ENCODE measurements around the gene TMEM269. TPM values are rescaled to one million over a fixed set of nuclear protein-coding genes. Genes with fewer than 3 reads are reported as not detected.

The TMEM269 gene
- total RNA-seq, 1 experiment from 2014 or later = not detected

GRCh38 chr1:42820813-42821212, 36.0 kb downstream of the TMEM269 start:
- intact Hi-C loops (cut with micrococcal nuclease) = no loop called here
- no TSS peak for BruUV-seq (replicated peaks)
- no peak for DNase-seq (ENCODE audit: unreplicated experiment)
- CTCF ChIA-PET = interaction anchor here (1.7 kb wide), 1 partner anchor 26 kb away, joined by 6 read pairs; the partner anchor contains the start of gene ZNF691
- Mint-ChIP-seq H3K27ac (ENCODE audit: low read depth, unreplicated experiment) (no peak overlapping the region), H3K4me1 (ENCODE audit: insufficient read depth, unreplicated experiment) (peaks cover 19% of the 10 kb centered on the region), H3K36me3 (ENCODE audit: insufficient read depth, unreplicated experiment) (peaks cover 11% of the 10 kb centered on the region), H3K9me3 (ENCODE audit: unreplicated experiment) (no peaks in the 10 kb centered on the region), H3K4me3 (ENCODE audit: unreplicated experiment) (no peak overlapping the region), H3K27me3 (ENCODE audit: insufficient read depth, unreplicated experiment) (no peaks in the 10 kb centered on the region)
- TF ChIP-seq, protein P1, sequence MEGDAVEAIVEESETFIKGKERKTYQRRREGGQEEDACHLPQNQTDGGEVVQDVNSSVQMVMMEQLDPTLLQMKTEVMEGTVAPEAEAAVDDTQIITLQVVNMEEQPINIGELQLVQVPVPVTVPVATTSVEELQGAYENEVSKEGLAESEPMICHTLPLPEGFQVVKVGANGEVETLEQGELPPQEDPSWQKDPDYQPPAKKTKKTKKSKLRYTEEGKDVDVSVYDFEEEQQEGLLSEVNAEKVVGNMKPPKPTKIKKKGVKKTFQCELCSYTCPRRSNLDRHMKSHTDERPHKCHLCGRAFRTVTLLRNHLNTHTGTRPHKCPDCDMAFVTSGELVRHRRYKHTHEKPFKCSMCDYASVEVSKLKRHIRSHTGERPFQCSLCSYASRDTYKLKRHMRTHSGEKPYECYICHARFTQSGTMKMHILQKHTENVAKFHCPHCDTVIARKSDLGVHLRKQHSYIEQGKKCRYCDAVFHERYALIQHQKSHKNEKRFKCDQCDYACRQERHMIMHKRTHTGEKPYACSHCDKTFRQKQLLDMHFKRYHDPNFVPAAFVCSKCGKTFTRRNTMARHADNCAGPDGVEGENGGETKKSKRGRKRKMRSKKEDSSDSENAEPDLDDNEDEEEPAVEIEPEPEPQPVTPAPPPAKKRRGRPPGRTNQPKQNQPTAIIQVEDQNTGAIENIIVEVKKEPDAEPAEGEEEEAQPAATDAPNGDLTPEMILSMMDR (IDR thresholded peaks at IDR 0.05; ENCODE audit: unreplicated experiment) = no peak
- POLR2A ChIA-PET = interaction anchor here (0.7 to 11.5 kb wide), 4 partner anchors 9 to 1149 kb away, joined by 3 to 88 read pairs (median 6); partner anchors contain the start of gene ZNF691

GRCh38 chr1:42821690-42822089, 36.9 kb downstream of the TMEM269 start:
- DNase-seq (ENCODE audit: unreplicated experiment) = no peak
- Mint-ChIP-seq H3K27me3 (ENCODE audit: insufficient read depth, unreplicated experiment) (no peaks in the 10 kb centered on the region), H3K9me3 (ENCODE audit: unreplicated experiment) (no peaks in the 10 kb centered on the region), H3K36me3 (ENCODE audit: insufficient read depth, unreplicated experiment) (peaks cover 9% of the 10 kb centered on the region), H3K27ac (ENCODE audit: low read depth, unreplicated experiment) (no peak overlapping the region), H3K4me1 (ENCODE audit: insufficient read depth, unreplicated experiment) (peaks cover 11% of the 10 kb centered on the region), H3K4me3 (ENCODE audit: unreplicated experiment) (no peak overlapping the region)
- intact Hi-C loops (cut with micrococcal nuclease) = no loop called here
- no TSS peak for BruUV-seq (replicated peaks)
- CTCF ChIA-PET = interaction anchor here (1.7 kb wide), 1 partner anchor 25 kb away, joined by 6 read pairs; the partner anchor contains the start of gene ZNF691
- POLR2A ChIA-PET = interaction anchor here (0.6 to 11.5 kb wide), 3 partner anchors 8 to 209 kb away, joined by 3 to 88 read pairs (median 7); partner anchors contain the start of gene ZNF691
- TF ChIP-seq, protein P1 (IDR thresholded peaks at IDR 0.05; ENCODE audit: unreplicated experiment) = no peak

GRCh38 chr1:42822800-42823392, 38.1 kb downstream of the TMEM269 start:
- ChIA-PET POLR2A (interaction anchor here (11.5 kb wide), 1 partner anchor 23 kb away, joined by 88 read pairs; the partner anchor contains the start of gene ZNF691), CTCF (interaction anchor here (0.6 kb wide), 1 partner anchor 9 kb away, joined by 5 read pairs; no protein-coding TSS in a partner anchor)
- TF ChIP-seq, protein P1 (IDR thresholded peaks at IDR 0.05; ENCODE audit: unreplicated experiment) = no peak
- intact Hi-C loops (cut with micrococcal nuclease) = no loop called here
- Mint-ChIP-seq H3K4me3 (ENCODE audit: unreplicated experiment) (no peak overlapping the region), H3K27ac (ENCODE audit: low read depth, unreplicated experiment) (no peak overlapping the region), H3K9me3 (ENCODE audit: unreplicated experiment) (no peaks in the 10 kb centered on the region), H3K27me3 (ENCODE audit: insufficient read depth, unreplicated experiment) (no peaks in the 10 kb centered on the region), H3K36me3 (ENCODE audit: insufficient read depth, unreplicated experiment) (peaks cover 5% of the 10 kb centered on the region), H3K4me1 (ENCODE audit: insufficient read depth, unreplicated experiment) (peaks cover 11% of the 10 kb centered on the region)
- BruUV-seq (replicated peaks) = no TSS peak
- peak; percentile 27 for DNase-seq (ENCODE audit: unreplicated experiment)

- TF ChIP-seq, protein P1 (IDR thresholded peaks at IDR 0.05; ENCODE audit: unreplicated experiment) = no peak
- CTCF ChIA-PET = interaction anchor here (0.7 kb wide), 1 partner anchor 239 kb away, joined by 3 read pairs; no protein-coding TSS in a partner anchor
Observed at GRCh38 chr1:42824481-42825035, 39.8 kb downstream of the TMEM269 start.

More at GRCh38 chr1:42824481-42825035, 39.8 kb downstream of the TMEM269 start:
- DNase-seq (ENCODE audit: unreplicated experiment) = no peak
- POLR2A ChIA-PET = interaction anchor here (0.7 to 11.5 kb wide), 4 partner anchors 8 to 145 kb away, joined by 3 to 88 read pairs (median 6); partner anchors contain the start of gene ZNF691
- no peak overlapping the region for H3K4me3 Mint-ChIP-seq (ENCODE audit: unreplicated experiment)
- no TSS peak for BruUV-seq (replicated peaks)
- no peaks in the 10 kb centered on the region for H3K27me3 Mint-ChIP-seq (ENCODE audit: insufficient read depth, unreplicated experiment)
- H3K4me1 Mint-ChIP-seq (ENCODE audit: insufficient read depth, unreplicated experiment) = peaks cover 6% of the 10 kb centered on the region
- no peak overlapping the region for H3K27ac Mint-ChIP-seq (ENCODE audit: low read depth, unreplicated experiment)
- H3K36me3 Mint-ChIP-seq (ENCODE audit: insufficient read depth, unreplicated experiment) = peaks cover 5% of the 10 kb centered on the region
- no peaks in the 10 kb centered on the region for H3K9me3 Mint-ChIP-seq (ENCODE audit: unreplicated experiment)
- intact Hi-C loops (cut with micrococcal nuclease) = no loop called here
